GM18508 (cell line): ENCODE results near the gene HMGN3.

ENCODE experiments used
- ATAC-seq: cut with Tn5 transposase; IDR thresholded peaks from one replicate; pipeline ENCODE4 v1.9.1; 2021; ENCODE audit warnings: moderate number of reproducible peaks; ENCODE audit not compliant: insufficient read depth, unreplicated experiment

The HMGN3 gene

DNA sequence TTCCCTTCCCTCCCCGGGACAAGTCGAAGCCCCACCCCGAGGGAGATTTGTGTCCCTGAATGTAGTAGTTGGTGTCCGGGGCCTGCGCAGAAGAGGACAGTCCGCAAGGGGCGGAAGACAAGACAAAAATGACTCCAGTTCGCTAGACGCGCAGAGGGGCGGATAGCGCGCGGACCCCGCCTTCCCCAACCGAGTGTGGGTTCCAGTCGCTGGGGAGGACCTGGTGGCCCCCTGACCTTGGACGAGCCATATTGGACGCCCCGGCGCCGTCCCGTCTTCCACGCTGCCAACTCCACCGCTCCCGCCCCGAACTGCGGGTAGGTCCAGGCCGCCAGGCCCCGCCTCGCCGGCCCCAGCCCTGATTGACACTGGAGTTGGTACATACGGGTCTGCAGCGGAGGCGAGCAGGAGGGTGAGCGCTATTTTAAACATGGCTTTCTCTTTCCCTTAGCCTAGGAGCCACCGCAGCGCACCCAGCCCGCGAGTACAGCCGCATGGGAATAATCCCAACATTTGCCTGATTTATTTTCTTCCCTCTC, 802 bp downstream of the HMGN3 start:
- ATAC-seq, result peak; percentile 51

DNA sequence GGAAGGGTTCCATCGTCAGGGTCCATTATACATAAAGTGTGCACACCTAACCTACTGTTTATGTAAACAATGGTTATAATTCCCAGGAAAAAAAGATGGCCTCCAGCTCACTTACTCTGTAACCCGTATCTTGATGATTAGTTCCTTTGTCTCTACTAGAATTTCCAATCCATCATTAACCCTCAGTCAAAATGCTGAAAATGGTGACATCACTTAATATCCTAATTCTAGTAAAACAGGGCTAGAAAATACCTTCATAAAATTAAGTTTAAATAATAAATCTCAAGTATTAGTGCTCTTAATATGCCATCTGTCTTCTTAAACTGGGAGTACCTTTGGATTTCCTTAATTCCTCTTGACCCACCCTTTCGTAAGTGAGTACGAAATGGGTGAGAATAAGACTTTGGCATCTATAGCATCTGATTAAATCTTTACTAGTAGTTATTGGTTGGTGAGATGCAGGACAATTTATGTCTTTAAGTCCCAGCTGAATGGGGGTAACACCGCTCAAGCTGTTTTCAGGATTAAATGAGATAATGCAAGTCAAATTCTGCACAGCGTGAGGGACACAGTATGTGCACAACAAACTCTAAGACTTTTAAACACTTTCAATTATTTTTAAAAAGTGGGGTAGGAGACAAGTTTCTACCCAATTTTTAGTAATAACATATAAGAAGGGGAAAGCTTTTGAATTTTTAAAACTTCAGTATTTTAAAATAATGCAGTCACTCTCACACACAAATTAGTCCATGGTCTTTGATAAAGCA, 1.6 kb downstream of the HMGN3 start:
- ATAC-seq, result no peak

DNA sequence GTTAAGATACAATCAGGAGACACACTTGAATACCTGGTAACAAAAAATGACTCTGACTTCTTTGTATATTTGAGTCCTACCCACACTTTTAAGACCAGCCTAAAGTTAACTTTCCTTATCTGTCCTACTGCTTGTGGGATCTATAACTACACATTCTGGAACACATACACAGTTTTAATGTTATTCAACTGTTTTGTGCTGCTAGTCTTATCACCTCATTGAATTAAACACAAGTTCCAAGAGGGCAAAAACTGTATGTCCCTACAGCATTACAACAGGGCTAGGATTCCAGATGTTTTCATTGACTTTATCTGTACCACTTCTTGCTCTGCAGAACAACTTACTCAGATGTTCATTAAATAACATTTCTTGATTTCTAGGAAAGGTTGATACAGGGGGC, 2.8 kb downstream of the HMGN3 start:
- ATAC-seq, result no peak

DNA sequence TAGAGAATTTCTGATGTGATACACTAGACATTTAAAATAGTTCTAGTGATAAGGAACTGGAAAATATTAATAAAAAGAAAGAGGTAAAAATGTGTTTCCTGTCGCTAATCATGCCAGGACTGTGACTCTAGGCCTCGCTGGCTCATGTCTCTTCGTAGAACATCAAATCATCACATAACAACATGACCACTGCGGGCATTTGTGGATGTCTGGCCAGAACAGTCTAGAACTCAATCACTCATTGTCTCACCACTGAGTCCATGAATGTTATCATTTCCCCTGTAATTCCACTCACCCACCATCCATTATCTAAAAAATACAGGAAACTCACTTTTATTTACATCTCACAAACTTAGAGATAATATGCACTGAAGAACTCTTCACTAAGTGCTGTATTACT, 3.4 kb downstream of the HMGN3 start:
- ATAC-seq, result no peak

DNA sequence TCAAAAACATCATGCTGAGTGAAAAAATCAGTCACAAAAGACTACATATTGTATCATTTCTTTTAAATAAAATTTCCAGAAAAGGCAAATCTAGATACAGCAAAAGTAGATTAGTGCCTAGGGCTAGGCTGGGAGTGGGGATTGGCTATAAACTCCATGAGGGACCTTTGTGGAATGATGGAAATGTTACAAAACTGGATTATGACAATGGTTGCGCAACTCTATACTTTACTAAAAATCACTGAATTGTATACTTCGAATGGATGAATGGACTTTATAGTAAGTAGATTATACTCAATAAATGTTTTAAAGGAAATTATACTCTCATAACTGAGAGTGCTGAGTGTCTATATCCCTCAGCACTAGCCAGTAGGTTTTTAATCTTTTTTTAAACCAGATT, 4.3 kb downstream of the HMGN3 start:
- no peak for ATAC-seq

DNA sequence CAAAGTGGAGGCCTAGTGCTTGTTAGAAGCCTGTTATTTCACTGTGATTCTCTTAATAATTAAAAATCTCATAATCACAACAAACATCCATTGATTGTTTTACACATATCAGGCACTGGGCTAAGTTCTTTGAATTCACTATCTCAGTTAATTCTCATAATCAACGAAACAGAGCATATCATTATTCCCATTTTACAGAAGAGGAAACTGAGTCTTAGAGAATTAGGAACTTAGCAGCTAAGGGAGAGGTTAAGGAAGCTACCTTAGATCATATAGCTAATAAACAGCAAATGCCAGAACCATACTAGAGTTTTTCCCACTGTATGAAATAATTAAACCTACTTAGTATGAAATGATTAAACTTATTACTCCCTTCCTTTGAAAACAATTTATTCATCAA, 7.0 kb downstream of the HMGN3 start:
- ATAC-seq, result no peak

DNA sequence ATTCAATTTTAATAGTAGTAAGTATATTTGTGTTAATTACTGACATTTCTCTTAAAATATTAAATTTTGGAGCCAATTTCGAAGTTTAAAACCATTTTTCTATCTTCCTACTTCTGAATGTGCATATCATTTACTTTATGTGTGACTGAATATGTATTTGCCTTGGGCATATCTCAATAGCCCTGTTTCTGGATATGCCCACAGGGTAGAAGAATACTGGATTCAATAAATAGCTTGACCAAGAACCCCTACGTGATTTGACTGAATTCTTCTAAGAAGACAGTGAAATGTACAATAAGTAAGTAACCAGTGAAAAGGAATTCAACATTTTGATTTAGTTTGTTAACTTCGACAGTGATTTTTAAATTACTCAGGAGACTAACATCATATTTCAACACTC, 7.8 kb downstream of the HMGN3 start:
- no peak for ATAC-seq

DNA sequence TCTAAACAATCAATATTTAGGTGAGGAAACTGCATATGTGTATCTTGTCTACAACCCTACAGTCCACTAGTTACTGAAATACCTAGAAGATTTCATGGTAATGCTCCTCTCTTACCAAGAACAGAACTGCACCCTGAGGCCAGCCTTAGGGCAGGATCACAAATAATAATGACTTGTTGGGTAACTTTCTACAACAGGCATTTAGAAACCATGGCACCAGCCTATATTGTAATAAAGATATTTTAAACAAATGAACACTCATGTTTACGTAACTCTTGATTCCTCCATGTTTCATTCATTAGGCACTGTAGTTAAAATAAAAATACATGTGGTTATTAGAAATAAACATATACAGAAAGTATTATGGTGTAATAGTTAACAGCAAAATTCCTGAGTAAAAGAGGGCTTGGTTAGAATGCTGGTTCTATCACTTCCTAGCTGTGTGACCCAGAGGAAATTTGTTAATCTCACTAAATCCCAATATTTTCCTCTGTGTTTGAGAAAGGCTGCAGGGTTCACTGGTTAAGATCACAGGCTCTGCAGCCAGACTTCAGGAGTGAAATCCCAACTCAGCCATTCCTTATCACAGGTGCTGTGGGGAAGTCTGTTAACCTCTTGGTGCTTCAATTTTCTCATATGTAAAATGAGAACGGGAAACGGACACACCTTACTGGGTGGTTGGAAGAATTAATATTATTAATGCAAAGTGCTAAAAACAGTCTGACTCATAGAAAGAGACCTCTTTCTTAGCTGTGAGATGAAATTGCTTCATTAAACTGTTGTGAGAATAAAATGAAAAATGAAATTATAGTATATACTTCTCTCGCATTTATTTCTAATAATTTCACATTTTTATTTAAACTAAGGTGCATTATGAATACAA, 8.5 kb downstream of the HMGN3 start:
- no peak for ATAC-seq

DNA sequence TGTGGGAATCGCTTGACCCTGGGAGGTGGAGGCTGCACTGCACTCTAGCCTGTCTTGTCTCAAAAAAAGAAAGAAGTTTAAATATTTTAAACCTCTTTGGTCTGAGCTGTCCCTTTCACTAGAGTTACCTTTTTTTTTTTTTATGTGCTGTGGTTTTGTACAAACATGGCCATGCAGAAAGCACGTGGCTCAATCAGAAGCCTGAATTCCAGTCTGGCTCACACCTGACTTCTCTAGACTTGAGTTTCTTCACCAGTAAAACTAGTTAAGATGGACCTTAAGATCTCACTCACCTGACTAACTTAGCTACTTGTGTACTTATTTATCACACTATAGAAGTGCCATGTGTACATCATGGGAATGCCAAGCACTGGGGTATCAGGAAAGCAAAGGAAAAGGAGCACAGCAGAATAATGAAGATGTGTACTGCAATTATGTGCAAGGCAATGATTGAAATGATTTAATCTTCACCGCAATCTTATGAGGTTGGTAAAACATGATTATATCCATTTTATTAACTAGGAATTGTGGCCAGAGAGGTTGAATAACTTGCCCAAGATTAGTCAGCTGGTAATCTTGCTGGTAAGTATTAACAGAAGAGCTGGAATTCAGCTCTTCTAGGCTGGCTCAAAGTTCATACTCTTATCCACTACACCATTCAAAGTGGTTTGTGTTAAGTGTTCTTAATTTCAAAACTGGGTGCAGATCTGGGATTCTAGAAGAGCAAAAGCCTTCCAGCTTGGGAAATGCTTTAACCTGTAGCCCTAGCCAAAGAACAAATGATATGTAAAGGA, 10.7 kb downstream of the HMGN3 start:
- ATAC-seq, result no peak

DNA sequence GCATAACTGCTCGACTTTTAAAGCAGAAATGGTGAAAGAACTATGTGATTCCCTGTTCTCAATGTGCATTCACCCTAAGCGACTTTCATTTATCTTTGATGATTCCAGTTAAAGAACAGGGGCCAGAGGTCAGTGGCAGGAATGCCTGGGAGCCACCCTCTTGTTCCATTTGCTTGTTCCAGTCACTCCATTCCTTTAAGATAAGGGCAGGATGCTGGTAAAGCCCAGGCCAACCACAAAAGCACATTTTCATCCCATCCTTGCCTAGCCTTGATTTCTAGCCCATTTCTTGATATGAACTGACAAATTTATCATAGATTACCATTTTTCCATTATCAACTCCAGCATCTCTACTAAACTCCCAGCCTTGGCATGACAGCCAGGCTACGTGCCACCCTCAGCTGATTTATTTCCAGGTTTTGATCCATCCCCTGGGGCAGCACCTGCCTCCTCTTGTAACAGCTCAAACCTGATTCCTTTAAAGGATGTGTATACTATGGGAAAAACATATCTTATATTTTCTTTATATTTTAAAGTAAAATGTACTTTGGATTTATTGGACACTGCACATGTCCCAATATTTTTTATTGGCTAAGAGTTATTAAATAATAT, 19.2 kb downstream of the HMGN3 start:
- ATAC-seq, result no peak

DNA sequence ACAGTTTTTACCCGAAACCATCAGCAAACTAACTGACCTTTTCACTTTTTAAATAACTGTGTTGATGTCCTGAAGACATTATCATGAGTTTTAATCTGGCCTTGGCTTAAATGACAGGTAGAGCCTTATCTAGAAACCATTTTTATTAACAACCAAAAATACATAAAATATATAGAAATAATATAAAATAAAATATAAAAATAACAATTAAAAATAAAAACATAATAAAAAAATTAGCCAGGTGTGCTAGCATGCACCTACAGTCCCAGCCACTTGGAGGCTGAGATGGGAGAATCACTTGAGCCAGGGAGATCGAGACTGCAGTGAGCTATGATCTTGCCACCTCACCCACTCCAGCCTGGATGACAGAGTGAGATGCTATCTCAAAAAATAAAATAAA, 21.6 kb downstream of the HMGN3 start:
- ATAC-seq, result no peak

DNA sequence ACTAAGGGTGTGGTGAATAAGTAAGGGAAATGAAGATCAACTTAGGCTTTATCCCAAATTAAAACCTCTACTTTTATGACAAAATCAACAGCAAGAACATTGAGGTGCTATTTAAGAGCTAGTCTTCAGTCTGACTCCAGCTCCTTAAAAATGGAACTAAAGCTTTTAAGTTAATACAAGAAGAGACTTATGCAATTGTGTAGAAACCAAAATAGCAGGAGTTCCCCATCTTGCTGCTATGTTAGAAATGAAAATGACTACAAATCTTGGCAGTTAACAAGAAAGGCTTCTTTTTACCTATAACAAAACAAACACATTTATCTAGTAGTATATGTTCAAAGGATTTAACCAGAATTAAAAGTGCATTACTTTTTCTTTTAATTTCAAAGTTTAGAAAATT, 25.7 kb downstream of the HMGN3 start:
- no peak for ATAC-seq

DNA sequence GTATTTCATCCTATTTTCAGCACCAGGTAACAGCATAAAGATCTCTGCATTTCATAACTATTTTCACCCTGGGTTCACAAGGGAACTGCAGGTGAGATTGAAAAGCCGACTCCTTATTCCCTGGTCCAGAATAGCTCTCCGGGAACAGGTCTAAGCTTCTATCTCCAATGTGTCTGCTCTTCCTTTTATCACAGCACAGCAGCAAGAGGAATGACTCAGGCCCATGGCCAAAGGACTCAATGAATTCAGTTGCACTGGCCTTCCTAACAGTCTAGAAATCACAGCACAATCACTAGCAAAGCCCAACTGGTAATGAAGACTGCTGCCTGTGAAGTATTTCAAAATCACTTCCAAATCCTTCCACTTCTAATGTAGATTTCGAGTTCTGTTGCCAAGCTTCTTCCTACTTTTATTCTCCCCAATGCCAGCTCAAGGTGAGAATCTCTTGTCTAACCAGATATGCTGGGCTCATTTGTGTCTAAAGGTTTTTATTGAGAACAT, 30.7 kb downstream of the HMGN3 start:
- no peak for ATAC-seq

DNA sequence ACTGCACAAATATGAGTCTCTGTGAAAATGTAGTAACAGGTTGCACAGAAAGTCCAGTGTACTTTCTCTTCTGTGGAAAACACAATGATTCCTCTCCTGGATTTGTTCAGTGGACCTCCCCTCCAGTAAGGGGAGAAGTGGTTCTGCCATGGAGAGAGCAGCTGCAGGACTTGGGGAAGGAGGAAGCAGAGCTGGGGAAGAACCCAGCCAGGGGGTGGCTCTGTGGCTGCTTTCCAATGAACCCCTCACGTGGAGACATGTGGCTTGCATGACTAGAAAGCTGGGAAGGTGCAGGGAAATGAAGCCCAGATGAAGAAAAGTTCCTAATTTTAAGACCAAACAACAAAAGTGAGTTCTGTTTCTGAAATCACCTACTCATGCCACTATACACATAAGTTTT, 31.9 kb downstream of the HMGN3 start:
- no peak for ATAC-seq

DNA sequence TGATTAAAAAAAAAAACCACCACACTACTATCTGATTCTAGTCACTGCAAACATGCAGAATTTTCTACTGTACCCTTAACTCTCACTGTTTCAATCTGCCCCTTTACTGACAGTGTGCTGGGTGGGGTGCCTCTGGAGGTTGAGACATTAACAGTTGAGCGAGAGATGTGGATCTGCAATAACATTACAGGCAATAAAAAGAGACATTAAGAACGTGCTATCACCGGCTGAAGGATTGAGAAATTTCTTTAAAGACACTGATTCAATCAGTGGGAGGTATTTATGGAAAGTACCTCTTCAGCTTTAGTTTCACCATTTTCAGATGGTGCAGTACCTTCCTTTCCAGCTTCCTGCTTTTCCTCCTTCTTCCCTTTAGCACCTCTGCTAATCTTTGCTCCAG, 32.5 kb downstream of the HMGN3 start:
- ATAC-seq, result no peak

DNA sequence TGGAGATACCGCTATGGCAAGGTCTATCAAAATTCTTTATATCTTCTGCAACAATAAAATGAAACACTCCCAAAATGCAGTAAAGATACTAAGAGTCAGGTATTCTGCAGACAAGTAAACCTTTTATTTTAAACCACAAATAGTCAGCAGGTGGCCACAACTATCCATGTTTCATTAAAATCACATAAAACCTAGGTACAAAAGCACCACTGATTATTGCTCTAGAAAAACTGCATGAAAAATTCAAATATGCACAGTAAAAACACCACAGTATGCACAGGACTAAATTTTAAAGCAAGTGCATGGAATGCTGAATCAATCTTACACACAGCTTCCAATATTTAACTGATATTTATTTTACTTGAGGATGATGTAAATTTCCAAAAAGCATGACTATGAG, 33.3 kb downstream of the HMGN3 start:
- no peak for ATAC-seq

DNA sequence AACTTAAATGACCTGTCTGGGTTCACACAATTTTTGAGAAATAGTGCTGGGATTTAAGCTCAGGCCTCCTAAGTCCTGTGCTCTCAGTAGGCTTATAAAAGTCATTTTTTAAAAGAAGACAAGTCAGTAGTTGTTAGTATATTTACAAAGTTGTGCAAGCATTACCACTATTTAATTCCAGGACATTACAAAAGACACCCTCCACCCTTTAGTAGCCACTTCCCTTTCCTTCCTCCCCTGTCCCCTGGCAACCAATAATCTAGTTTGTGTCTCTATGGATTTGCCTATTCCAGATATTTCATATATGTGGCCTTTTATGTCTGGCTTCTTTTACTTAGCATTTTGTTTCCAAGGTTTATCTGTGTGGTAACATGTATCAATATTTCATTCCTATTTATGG, 37.6 kb downstream of the HMGN3 start:
- ATAC-seq, result no peak

DNA sequence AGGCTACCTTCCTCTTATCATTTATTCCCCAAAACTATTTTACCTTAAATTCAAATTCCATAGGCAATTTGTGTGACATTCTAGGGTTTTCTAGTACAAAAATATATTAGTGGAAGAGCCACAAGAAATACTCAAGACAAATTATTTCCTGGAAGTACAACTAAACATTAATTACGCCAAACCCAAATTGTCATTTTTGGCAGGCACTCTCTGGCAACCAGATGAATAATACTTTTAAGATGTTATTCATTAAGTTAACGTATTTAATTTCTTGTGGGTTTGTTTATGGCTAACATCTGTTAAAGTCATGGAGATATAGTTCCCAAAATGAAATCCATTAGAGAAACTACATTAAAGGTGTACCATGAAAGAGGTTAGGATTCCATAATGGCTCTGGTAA, 40.5 kb downstream of the HMGN3 start:
- no peak for ATAC-seq

DNA sequence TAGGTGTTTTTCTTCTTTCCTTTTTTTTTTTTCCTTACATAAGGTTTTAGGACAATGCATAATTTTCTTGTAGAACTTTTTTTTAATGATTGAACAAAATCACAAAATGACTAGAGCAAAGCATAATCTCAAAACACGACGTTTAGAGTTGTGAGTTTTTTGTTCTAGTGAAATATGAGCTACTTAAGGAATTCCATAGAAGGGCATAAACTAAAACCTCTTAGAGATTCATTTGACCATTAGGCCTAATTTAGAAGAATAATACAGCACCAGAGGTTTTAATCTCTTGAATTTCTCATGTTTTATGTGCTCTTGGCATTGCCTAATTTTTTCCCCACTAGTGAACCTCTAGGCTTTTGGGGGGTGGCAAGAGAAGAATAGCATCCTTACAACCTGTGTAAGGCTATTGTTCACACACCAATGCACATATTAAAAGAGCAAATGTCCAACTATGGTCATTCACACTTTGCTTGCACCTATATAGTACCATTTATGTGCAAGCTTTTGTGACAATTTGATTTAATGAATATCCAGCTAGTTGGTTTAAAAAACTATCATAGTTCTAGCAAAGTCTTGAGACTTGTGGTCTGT, 44.6 kb downstream of the HMGN3 start:
- ATAC-seq, result no peak
